HG03432 (cell line): ENCODE measurements around the gene SUN1.
"Not testable (repeated sequence)": the region's sequence is repeated elsewhere in the genome, so short reads cannot be mapped to it uniquely, and the experiment has no call there.

Source experiments
- ATAC-seq: cut with Tn5 transposase; IDR thresholded peaks from one replicate; pipeline ENCODE4 v1.9.1; 2021; ENCODE audit warnings: mild to moderate bottlenecking, moderate library complexity; ENCODE audit not compliant: unreplicated experiment

SUN1 gene

DNA sequence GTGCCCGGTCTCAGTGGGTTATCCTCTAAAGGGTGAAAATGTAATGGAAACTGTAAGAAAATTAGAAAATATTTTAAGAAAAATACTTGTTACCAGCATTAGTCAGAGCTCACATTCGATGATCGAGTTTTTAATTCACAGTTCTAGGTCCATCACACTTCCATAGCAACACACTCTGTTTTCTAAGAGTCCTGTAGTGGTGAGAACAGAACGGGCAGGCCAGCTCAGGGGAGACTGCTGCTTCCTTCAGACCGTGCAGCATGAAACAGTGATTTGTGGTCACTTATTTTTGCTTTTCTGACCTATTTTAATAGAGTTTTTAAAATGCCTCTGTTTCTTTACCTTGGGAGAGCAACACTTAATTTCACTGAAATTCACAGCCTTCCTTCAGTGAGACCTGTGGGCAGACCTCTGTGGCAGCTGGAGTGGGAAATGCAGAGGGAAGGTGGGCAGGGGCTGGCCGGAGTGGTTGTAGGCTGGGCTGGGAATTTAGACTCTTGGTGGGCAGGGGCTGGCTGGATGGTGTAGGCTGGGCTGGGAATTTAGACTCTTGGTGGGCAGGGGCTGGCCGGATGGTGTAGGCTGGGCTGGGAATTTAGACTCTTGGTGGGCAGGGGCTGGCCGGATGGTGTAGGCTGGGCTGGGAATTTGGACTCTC is 1.5 kb downstream of the SUN1 start:
- ATAC-seq = no peak

DNA sequence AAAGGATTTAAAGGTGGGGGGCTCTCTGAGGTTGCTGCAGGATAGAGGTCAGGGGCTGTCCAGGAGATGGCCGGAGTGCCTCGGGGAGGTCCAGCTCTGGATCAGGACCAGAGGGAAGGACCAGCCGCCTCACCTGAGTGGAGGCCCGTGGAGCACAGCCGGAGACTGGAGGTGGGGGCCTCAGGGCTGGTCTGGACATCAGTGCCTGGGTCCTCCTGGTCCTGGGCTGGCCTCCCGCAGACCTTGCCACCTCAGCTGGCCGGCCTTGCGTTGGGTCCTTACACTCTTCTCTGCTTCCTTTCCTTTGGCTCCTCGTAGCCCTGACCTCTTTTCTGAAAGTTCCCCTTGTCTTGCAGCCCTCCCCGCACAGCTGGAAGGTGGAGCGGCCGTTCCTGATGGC is 2.0 kb downstream of the SUN1 start:
- ATAC-seq = no peak

DNA sequence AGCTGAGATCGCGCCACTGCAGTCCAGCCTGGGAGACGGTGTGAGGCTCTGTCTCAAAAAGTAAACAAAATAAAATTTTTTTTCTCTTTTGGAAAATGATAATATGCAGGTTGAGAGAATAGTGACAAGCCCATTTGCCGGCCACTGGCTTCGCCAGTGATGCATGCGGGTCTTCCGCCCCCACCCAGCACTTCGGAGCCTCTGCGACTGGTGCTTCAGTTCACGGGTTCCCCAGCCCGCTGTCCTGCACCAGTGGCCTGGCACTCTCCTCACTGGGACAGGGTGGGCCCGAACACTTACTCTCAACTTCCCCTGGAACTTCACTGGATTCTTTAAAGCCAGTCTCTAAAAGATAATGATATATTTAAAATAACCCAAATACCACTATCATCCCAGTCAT is 2.7 kb downstream of the SUN1 start:
- no peak for ATAC-seq

DNA sequence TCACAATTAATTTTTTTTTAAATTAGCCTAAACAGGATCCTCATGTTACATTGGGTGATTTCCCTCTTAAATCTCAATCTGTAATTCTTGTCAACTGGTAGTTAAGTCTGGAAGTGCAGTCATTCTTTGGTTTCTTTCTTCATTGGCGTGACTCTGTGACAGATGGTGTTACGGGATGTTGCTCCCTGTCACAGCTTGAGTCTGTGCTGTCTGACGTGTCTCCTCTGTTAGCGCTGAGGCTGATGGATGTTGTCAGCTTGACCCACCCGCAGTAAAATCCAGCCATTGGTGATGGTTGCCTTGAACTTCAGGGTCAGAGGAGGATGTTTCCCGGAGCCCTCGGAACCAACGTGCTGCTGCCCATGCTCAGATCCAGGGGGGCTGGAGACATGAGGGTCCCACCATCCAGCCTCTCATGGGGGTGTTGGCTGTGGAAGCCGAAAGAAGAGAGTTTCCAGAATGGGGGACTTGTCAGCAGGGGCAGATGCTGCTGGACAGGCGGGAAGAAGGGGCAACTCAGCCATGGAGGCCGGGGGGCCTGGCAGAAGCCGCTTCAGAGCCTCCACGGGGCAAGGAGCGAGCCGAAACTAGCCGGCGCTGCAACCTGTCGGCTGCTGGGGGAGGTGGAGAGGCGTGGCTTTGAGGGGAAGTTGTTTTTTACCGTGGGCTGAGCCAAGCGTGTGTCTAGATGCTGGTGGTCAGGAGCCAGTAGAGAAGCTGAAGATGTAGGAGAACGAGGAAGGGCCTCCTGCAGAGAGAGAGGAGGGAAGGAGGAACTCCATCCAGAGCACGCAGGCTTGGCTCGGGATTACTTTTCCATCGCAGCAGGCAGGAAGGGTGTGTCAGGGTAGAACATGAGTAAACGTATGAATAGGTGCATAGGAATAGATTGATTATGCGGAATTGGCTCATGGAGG is 3.5 kb downstream of the SUN1 start:
- no peak for ATAC-seq

DNA sequence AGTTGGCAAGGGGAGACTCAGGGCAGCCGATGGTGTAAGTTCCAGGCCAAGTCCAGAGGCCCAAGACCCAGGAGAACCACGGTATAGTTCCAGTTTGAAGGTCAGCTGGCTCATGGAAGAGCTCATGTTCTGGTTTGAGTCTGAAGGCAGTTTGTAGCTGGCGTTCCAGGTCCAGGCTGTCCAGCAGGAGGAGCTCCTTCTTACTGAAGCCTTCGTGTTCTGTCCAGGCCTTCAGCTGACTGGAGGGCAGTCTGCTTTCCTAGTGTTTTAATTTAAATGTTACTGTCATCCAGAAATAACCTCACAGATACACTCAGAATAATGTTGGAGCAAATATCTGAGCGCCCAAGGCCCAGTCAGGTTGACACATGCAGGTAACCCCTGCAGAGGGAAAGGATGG is 4.2 kb downstream of the SUN1 start:
- ATAC-seq = no peak

DNA sequence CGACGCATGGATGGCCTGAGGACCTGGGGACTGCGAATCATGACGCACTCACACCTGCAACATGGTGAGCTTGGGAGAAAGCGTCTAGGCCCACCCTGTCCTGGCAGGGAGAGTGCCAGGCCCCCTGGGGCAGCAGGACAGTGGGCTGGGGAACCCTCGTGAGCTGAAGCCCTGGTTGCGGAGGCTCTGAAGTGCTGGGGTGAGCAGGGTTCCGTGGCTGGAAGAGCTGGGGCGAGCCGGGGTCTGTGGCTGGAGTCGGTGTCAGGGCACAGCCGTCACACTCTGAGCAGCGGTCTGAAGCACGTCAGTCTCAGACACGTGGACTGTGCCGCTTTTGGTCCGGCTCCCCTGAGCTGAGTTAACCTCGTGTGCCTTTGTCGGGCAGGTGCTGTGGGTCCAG is 4.7 kb downstream of the SUN1 start:
- ATAC-seq = no peak

DNA sequence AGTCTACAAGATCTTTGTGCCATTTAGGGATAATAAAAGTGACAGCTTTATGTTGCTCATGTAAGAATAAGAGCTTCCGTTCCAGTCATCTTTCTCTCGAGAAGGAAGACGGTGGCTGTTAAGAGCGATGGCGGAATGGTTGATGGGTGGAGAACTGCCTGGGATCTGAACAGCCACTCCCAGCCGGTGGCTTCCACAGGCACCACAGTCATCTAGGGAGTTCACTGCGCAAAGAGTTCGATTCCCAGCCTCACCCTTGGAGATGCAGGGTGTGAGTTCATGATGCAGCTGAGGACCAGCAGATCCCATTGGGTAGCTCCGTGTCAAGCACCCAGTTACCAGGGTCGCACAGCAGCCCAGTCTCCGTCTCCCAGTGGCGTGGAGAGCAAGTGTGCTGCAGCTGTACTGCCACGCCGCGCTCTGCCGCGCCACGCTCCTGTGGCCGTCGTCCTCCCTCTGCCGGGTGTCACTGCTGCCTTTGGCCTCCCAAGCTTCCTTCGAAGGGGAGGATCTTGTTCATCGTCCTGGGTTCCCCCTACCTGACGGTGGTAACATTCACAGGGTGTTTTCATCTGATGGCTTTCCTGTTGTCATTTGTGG is 7.8 kb downstream of the SUN1 start:
- no peak for ATAC-seq

DNA sequence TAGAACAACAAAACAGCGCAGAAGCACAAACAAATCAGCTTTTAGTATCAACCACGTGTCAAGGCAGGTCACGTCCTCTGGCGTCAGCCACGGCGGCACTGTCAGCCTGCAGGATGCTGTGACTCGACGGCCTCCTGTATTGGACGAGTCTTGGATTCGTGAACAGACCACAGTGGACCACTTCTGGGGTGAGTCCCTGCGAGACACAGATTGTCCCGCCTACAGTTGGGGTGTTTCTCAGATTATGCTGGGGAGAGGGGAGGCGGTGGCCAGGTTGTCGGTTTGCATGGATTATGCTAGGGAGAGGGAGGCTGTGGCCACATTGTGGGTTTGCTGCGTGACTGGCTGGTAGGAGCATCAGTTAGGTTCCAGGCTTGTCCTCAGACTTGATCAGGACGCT is 9.7 kb downstream of the SUN1 start:
- no peak for ATAC-seq

DNA sequence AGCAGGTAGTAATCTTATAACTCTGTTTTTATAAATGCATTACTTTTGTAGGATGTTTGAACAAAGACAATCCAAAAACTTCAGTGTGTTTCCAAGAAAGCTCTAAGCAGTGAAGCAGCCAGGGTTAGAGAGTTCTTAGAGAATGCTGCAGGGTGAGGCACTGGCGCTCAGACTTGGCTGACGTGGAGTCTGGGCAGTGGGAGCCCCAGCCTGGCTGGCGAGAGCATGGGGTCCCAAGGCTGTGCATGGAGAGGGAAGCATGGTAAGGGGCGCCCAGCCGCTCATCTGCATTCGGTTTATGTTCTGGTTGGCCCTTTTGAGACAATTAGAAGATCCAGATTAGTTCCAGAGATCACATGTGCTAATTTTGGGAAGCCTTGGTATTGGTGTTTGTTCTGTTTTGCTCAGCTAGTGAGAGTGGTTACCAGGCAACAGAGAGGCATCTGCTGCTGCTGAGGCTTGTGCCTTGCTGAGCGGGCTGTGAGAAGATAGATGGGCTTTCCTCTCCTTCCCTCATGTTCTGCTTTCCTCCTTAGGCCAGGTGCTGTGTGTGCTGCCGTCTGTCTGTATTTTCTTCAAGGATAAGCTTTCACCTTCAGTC is 10.3 kb downstream of the SUN1 start:
- ATAC-seq = no peak

DNA sequence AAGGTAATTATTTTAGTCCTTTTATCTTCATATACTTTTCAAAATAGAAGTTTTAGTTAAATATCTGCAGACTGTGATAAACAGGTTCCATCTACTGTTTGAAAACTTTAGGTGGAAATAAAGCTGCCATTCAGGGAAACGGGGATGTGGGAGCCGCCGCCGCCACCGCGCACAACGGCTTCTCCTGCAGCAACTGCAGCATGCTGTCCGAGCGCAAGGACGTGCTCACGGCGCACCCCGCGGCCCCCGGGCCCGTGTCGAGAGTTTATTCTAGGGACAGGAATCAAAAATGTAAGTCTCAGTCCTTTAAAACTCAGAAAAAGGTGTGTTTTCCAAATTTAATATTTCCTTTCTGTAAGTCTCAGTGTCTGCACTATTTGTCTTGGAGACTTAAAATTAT is 11.0 kb downstream of the SUN1 start:
- ATAC-seq = no peak

DNA sequence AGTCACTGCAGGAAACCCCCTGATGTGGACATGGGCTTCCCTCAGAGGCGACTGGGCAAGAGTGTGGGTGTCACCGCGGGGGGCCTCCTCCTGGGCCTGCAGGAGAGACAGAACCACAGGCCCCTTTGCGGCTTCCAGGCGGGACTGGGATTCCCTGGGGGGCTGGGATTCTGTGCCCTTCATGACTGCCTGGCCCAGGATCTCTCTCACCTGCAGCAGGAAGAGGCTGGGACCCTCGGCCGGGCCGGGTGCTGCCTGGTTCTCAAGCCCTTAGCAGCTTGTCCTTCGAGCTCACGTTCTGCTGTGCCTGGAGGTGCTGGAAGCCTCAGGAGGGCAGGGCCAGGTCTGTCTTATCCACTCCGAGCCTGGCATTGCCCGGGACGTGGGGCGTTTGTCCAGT is 11.8 kb downstream of the SUN1 start:
- no peak for ATAC-seq

DNA sequence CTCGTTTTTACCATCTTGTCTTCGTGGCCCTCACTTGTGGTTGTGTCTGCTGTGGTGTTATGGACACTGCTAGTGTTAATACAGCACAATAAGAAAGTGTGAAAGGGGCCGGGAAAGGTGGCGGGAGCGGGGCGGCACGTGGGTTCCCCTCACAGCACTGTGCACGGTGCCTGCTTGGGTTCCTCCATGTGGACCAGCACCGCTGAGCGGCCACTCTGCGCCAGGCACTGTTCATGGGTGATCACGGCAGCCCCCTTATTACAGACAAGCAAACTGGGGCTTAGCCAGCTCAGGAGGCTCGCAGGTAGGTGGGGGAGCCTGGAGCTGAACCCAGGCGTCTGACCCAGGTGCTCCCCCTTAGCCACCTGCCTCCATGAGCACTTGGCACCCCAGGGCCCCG is 12.2 kb downstream of the SUN1 start:
- ATAC-seq = no peak

DNA sequence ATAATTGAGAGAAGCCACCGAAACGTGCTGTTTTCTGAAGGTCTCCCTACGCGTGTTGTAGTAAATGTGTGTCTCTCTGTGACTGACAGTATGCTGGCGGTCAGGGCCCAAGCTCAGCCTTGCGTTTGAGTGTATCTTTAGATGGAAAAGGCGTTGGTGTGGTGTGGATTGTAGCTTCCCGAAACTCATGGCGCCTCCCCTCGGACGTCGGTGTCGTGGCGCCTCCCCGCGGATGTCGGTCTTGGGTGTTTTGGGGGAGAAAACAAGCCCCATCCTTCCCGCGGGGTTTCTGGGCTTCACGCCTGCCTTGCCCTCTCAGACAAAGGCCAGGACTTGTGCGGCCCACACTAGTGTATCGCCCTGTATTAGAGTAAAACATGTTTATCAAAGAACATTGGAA is 12.8 kb downstream of the SUN1 start:
- no peak for ATAC-seq

DNA sequence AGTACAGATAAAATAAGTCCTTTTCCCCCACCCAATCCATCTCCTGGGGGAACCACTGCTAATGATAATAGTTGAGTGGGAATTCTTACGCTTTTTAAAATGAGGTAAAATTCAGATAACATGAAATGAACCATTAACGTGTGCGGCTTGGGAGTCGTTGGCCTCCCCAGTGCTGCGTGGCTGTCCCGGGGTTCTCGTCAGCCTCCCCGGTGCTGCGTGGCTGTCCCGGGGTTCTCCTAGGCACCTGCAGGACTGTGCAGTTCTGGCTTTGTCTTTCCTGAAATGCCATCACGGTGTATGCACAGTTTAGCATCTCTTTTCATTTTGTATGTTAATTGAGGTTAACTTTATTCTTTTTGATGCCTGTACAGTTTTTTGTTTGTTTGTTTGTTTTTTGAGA is 13.5 kb downstream of the SUN1 start:
- no peak for ATAC-seq

DNA sequence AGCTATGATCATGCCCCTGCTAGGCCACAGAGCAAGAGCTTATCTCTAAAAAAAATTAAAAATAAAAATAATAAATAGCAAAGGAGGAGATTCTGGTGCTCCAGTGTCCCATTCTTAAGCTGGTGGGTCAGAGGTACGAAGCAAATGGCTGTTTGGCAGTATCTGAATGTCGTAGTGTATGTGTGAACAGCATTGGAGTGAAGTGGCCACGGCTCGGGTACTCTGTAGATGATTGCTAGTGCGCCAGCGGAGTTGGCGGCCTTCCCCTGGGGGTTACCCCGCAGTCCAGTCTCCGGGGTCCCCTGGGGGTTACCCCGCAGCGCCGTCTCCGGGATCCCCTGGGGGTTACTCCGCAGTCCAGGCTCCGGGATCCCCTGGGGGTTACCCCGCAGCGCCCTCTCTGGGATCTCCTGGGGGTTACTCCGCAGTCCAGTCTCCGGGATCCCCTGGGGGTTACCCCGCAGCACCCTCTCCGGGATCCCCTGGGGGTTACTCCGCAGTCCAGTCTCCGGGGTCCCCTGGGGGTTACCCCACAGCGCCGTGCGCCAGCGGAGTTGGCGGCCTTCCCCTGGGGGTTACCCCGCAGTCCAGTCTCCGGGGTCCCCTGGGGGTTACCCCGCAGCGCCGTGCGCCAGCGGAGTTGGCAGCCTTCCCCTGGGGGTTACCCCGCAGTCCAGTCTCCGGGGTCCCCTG is 14.8 kb downstream of the SUN1 start:
- not testable (repeated sequence) for ATAC-seq

DNA sequence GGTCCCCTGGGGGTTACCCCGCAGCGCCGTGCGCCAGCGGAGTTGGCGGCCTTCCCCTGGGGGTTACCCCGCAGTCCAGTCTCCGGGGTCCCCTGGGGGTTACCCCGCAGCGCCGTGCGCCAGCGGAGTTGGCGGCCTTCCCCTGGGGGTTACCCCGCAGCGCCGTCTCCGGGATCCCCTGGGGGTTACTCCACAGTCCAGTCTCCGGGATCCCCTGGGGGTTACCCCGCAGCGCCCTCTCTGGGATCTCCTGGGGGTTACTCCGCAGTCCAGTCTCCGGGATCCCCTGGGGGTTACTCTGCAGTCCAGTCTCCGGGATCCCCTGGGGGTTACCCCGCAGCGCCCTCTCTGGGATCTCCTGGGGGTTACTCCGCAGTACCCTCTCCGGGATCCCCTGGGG is 15.5 kb downstream of the SUN1 start:
- ATAC-seq = not testable (repeated sequence)

DNA sequence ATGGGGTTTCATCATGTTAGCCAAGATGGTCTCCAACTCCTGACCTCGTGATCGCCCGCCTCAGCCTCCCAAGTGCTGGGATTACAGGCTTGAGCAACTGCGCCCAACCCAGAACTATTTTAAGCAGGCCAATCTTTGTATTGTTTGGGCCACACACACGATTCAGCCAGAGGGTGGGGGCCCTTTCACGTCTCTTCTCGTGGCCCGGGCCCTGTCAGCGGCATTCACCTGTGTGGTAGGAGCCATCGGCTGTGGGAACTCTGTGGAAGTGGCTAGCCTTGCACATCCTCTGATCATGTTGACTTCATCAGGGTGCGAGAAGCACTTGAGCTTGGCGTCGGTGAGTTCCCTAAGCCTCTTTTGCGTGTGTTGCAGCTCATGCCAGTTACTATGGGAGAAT is 16.9 kb downstream of the SUN1 start:
- ATAC-seq = no peak

DNA sequence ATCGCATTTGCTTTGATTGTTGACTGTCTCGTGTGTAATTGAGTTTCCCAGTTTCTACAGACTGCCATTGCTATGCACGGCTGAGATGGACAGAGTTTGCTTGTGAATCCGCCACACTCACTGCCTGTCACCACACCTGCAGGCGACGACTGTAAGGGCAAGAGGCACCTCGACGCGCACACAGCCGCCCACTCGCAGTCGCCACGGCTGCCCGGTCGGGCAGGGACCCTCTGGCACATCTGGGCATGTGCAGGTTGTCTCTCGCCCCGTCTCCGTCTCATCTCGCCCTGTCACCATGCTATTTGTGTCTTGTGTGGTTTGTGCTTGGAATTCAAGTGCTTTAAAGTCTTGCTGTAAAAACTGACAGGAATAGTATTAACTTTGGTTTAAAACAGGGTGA is 17.5 kb downstream of the SUN1 start:
- no peak for ATAC-seq

DNA sequence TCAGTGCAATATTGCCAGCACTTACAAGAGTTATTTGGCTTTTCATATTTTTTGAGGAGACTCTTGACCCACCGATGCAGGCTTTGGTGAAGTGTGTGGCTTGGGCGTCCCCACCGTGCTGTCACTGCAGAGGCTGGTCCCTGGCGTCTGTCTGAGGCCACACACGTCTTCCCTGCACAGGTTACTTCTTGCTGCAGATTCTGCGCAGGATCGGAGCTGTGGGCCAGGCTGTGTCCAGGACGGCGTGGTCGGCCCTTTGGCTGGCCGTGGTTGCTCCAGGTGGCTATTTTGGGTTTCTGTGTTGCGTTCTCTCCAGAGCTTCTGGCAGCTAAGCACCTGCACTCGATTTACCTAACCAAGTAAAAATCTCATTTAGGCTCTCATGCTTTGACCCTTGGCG is 18.9 kb downstream of the SUN1 start:
- ATAC-seq = no peak

DNA sequence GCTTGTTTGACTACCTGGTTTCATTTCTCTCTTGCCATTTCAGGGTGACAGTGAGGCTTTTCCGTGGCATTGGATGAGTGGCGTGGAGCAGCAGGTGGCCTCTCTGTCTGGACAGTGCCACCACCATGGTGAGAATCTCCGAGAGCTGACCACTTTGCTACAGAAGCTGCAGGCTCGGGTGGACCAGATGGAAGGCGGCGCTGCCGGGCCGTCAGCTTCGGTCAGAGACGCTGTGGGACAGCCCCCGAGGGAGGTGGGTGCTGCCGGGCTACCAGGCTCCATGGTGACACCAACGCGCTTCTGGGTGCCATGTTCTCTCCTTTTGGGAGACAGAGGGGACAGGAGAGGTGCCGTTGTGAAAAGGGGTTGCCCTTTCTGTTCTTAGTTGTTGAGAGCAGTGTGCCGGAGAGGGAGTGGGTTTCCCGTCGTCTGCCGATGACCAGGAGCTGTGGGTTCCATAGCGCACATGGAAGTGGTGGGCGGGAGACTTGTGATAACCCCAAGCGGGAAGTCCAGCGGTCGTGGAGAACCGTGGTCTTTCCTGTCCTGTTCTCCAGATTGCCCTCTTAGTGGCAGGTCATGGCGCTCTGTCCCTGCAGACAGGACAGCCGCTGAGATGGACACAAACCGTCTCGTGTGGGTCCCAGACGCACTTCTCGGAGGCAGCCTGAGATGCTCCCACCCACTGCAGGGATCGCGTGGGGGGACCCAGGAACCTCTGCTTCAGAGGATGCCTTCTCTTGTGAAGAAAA is 21.3 kb downstream of the SUN1 start:
- ATAC-seq = no peak
